Thymus (tissue), 11 donors: ENCODE measurements around the gene ACY1. TPM values are rescaled to one million over a fixed set of nuclear protein-coding genes. Genes with fewer than 3 reads are reported as not detected.

Experiments used
- DNase-seq, 9 donors: peaks; one replicate each; pipeline ENCODE4 v3.0.0-alpha.2; 2013; ENCODE audit warnings: low spot score in 9 of 9, low read depth in 6 of 9, missing footprints in 1 of 9
- H3K27ac ChIP-seq, 2 donors: one replicate each; pipeline ENCODE4 v1.5.1; 2013; ENCODE audit warnings: control low read depth in 1 of 2, low read depth in 1 of 2, low read length in 1 of 2, mild to moderate bottlenecking in 1 of 2, moderate library complexity in 1 of 2
- H3K27me3 ChIP-seq, 2 donors: one replicate each; pipeline ENCODE4 v1.5.1; 2013; ENCODE audit warnings: low read length in 1 of 2; ENCODE audit not compliant: control insufficient read depth in 2 of 2, insufficient read depth in 1 of 2
- H3K36me3 ChIP-seq, 2 donors: one replicate each; pipeline ENCODE4 v1.5.1; 2013; ENCODE audit warnings: low read length in 1 of 2, mild to moderate bottlenecking in 1 of 2, moderate library complexity in 1 of 2; ENCODE audit not compliant: control insufficient read depth in 2 of 2, insufficient read depth in 2 of 2
- H3K4me1 ChIP-seq, 2 donors: one replicate each; pipeline ENCODE4 v1.5.1; 2013; ENCODE audit warnings: low read length in 2 of 2; ENCODE audit not compliant: control insufficient read depth in 2 of 2, insufficient read depth in 2 of 2
- H3K4me3 ChIP-seq, 2 donors: one replicate each; pipeline ENCODE4 v1.5.1; 2013; ENCODE audit warnings: low read length in 2 of 2, control low read depth in 1 of 2, mild to moderate bottlenecking in 1 of 2
- H3K9me3 ChIP-seq, 2 donors: one replicate each; pipeline ENCODE4 v1.5.1; 2013; ENCODE audit warnings: low read length in 1 of 2, mild to moderate bottlenecking in 1 of 2; ENCODE audit not compliant: control insufficient read depth in 2 of 2, insufficient read depth in 1 of 2
- WGBS: extraction: QIAGEN DNeasy Blood & Tissue Kit; methylation state at CpG from one replicate; pipeline ENCODE4 v1.1.7; 2013; 5-methylcytosine and 5-hydroxymethylcytosine counted together
- polyA plus RNA-seq: library from polyadenylated mRNA; stranded (reverse); fragments of 200-250 nt; gene quantifications from one replicate; pipeline ENCODE4 v1.2.3, GENCODE V29; 2013
- total RNA-seq: library from RNA; stranded (reverse); fragments of 120-200 nt; gene quantifications from one replicate; pipeline ENCODE4 v1.2.4, GENCODE V29; 2013
- donor health status: healthy.

Gene ACY1
- total and polyA plus RNA-seq, 2 donors: 11.2 to 17.6 TPM

- 97% methylated on average over 18 of the region's 18 CpGs for WGBS
- Histone ChIP-seq H3K27me3 (peaks cover 0 to 2% of the 10 kb centered on the region in 2 donors), H3K27ac (no peak overlapping the region), H3K36me3 (no peaks in the 10 kb centered on the region), H3K9me3 (no peaks in the 10 kb centered on the region), H3K4me1 (peaks cover 11 to 19% of the 10 kb centered on the region in 2 donors), H3K4me3 (no peak overlapping the region)
- no peak for DNase-seq
These were observed 38.1 kb upstream of the ACY1 start for GRCh38 chr3:51945031-51945840.

- Histone ChIP-seq H3K4me3 (no peak overlapping the region), H3K4me1 (peaks cover 10 to 15% of the 10 kb centered on the region in 2 donors), H3K27me3 (peaks cover 0 to 6% of the 10 kb centered on the region in 2 donors), H3K9me3 (no peaks in the 10 kb centered on the region), H3K36me3 (no peaks in the 10 kb centered on the region), H3K27ac (no peak overlapping the region)
- 98% methylated on average over 14 of the region's 14 CpGs for WGBS
- DNase-seq: no peak
These were observed 37.2 kb upstream of the ACY1 start for GRCh38 chr3:51945926-51946705.

DNA sequence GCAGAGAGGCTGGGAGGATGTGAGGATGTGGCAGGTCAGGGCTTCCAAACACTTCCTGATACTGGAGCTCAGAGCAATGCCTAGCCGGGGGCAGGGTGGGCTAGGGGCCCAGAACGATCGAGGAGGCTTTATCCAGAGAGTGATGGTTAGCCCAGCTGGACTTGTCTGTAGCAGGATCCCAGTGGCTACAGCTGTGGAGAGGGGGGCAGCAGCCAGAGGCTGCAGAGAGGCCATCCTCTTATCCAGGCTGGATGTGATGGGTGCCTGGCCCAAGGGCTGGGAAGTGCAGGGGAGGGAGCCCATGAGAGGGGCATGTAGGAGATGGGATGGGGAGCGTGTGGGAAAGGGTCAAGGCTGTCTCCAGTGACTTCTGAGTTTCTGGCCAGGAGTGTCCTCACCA, 36.5 kb upstream of the ACY1 start:
- Histone ChIP-seq H3K9me3 (no peaks in the 10 kb centered on the region), H3K27ac (no peak overlapping the region), H3K4me1 (peaks cover 4 to 10% of the 10 kb centered on the region in 2 donors), H3K4me3 (no peak overlapping the region), H3K27me3 (peaks cover 0 to 7% of the 10 kb centered on the region in 2 donors), H3K36me3 (no peaks in the 10 kb centered on the region)
- 93% methylated on average over 4 of the region's 4 CpGs for WGBS
- no peak for DNase-seq

DNA sequence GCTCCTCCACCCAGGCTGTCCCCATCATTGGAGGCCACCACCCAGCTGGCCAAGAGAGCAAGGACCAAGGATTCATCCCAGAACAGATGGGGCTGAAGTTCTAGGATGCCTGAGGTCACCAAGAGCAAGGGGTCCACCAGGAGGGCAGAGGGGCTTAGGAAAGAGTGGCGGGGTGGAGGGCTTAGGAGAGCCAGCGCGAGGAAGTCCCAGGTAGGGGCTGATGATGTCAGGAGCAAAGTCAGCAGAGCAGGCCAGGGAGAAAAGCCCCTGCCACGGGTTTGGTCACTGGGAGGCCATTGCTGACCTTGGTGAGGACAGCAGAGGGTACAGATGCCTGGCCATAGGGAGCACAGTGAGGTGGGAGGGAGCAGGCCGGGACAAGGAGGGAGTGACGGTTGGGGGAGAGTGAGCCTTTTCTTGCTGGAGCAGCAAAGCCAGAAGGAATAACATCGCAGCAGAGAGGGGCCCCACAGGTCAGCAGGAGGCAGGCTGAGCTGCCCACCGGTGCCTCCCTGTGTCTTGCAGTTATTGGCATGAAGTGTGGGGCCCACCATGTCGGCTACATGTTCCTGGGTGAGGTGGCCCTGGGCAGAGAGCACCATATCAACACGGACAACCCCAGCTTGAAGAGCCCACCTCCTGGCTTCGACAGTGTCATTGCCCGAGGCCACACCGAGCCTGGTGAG, 36.0 kb upstream of the ACY1 start:
- no peak for DNase-seq
- no peaks in the 10 kb centered on the region for H3K36me3 ChIP-seq
- H3K27ac ChIP-seq: no peak overlapping the region
- no peak overlapping the region for H3K4me3 ChIP-seq
- peaks cover 3 to 7% of the 10 kb centered on the region in 2 donors for H3K4me1 ChIP-seq
- H3K27me3 ChIP-seq: peaks cover 0 to 13% of the 10 kb centered on the region in 2 donors
- WGBS: 93% methylated on average over 13 of the region's 13 CpGs
- no peaks in the 10 kb centered on the region for H3K9me3 ChIP-seq

DNA sequence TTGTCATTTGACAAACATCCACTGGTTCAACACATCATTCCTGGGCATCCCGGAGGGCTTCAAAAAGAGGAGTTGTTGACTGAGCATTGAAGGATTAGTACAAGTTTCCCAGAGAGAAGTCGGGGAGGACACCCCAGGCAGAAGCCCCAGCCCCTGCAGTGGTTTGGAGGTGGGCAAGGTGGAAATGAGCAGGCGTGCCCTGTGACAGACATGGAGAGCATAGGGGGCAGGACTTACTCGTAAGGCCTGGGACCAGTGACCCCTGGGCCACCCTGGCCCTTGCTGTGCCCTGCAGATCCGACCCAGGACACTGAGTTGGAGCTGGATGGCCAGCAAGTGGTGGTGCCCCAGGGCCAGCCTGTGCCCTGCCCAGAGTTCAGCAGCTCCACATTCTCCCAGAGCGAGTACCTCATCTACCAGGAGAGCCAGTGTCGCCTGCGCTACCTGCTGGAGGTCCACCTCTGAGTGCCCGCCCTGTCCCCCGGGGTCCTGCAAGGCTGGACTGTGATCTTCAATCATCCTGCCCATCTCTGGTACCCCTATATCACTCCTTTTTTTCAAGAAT, 35.2 kb upstream of the ACY1 start:
- WGBS: 95% methylated on average over 10 of the region's 10 CpGs
- no peaks in the 10 kb centered on the region for H3K36me3 ChIP-seq
- no peak for DNase-seq
- peaks cover 0 to 16% of the 10 kb centered on the region in 2 donors for H3K27me3 ChIP-seq
- no peaks in the 10 kb centered on the region for H3K9me3 ChIP-seq
- no peaks in the 10 kb centered on the region for H3K4me1 ChIP-seq
- no peak overlapping the region for H3K27ac ChIP-seq
- no peak overlapping the region for H3K4me3 ChIP-seq

DNA sequence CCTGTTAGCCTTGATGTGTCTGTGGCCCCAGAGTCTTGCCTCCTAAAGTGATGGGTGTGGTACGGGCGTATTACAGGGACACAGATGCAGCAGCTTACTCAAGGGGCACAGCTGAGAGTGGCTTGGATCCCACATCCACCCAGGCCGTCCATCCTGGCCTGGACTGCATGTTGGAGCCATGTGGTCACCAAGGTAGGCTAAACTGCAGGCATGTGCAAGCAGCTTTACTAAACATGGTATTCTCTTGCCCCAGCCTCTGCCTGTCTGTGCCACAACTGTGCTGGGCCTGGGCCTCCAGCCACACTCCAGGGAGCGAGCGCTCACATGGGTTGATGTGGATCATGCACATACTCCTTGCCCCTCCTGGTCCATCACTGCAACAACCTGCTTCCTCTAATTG, 34.2 kb upstream of the ACY1 start:
- Histone ChIP-seq H3K4me1 (no peaks in the 10 kb centered on the region), H3K9me3 (no peaks in the 10 kb centered on the region), H3K4me3 (no peak overlapping the region), H3K36me3 (no peaks in the 10 kb centered on the region), H3K27ac (no peak overlapping the region), H3K27me3 (peaks cover 8 to 26% of the 10 kb centered on the region in 2 donors)
- WGBS: 89% methylated on average over 5 of the region's 5 CpGs
- DNase-seq: no peak

DNA sequence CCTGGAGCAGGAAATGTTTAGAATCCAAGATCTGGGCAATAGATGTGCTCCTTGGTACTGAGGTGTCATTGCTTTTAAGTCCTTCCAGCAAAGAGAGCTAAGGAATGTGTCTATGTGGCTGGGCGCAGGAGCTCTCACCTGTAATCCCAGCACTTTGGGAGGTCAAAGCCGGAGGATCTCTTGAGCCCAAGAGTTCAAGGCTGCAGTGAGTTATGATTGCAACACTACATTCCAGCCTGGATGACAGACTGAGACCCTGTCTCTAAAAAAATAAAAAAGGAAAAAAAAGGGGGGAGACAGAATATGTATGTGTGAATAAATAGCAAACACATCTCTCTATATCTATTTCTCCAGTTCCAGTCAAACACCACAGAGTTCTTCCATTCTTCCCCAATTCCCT, 32.4 kb upstream of the ACY1 start:
- Histone ChIP-seq H3K4me3 (no peak overlapping the region), H3K27me3 (peaks cover 20 to 44% of the 10 kb centered on the region in 2 donors), H3K4me1 (peaks cover 0 to 3% of the 10 kb centered on the region in 2 donors), H3K36me3 (no peaks in the 10 kb centered on the region), H3K9me3 (no peaks in the 10 kb centered on the region), H3K27ac (no peak overlapping the region)
- DNase-seq: no peak
- 96% methylated on average over 2 of the region's 2 CpGs for WGBS

- H3K4me3 ChIP-seq: no peak overlapping the region
- H3K9me3 ChIP-seq: peaks cover 0 to 3% of the 10 kb centered on the region in 2 donors
- peaks cover 32 to 69% of the 10 kb centered on the region in 2 donors for H3K27me3 ChIP-seq
- H3K4me1 ChIP-seq: peaks cover 5 to 11% of the 10 kb centered on the region in 2 donors
- H3K27ac ChIP-seq: no peak overlapping the region
- no peaks in the 10 kb centered on the region for H3K36me3 ChIP-seq
- WGBS: 90% methylated on average over 3 of the region's 3 CpGs
- no peak for DNase-seq
These were observed 29.9 kb upstream of the ACY1 start for GRCh38 chr3:51953445-51953844.
